ENCODE results near the gene AQP12B.

The AQP12B gene

DNA sequence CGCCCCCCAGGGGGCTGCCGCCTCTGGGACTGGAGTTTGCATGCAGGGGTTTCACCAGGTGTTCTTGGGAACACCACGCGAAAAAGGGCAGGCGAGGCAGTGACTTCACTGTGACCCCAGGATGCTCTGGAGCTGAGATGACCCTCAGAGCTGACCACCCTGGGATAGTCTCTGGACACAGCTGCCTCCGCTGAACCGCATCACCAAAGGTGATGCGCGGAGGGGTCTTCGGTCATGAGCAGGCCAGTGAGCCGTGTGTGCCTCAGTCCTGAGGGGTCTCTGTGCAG, 39.9 kb downstream of the AQP12B start:
- H3K27ac ChIP-seq (ENCODE audit: low read length), result no peak overlapping the region
- H3K4me2 ChIP-seq (ENCODE audit: low read depth, low read length), result no peak overlapping the region
- no peaks in the 10 kb centered on the region for H3K9me2 ChIP-seq (replicated peaks; ENCODE audit: insufficient read depth, low read length)
- H2AFZ ChIP-seq (ENCODE audit: low read length), result no peak overlapping the region
- no peaks in the 10 kb centered on the region for H3K4me1 ChIP-seq (ENCODE audit: low read length)
- H3K27me3 ChIP-seq (replicated peaks; ENCODE audit: insufficient read depth, low read length), result peaks cover 17% of the 10 kb centered on the region
- no peak overlapping the region for H3K4me3 ChIP-seq (ENCODE audit: low read length)
- no peaks in the 10 kb centered on the region for H3K79me2 ChIP-seq (ENCODE audit: low read length)
- H3K9me3 ChIP-seq (replicated peaks; ENCODE audit: insufficient read depth, low read length), result no peaks in the 10 kb centered on the region
- H3K36me3 ChIP-seq (replicated peaks; ENCODE audit: insufficient read depth, low read length), result no peaks in the 10 kb centered on the region
- H3K9ac ChIP-seq (ENCODE audit: low read length), result no peak overlapping the region
- no peaks in the 10 kb centered on the region for H4K20me1 ChIP-seq (ENCODE audit: insufficient read depth, low read length)
- H3F3A ChIP-seq (ENCODE audit: insufficient read depth, low read length), result no peaks in the 10 kb centered on the region
- DNase-seq, result no peak
- no peak for TF ChIP-seq EZH2phosphoT487 (IDR thresholded peaks at IDR 0.05; ENCODE audit: low read length)
- TF ChIP-seq, protein P1, sequence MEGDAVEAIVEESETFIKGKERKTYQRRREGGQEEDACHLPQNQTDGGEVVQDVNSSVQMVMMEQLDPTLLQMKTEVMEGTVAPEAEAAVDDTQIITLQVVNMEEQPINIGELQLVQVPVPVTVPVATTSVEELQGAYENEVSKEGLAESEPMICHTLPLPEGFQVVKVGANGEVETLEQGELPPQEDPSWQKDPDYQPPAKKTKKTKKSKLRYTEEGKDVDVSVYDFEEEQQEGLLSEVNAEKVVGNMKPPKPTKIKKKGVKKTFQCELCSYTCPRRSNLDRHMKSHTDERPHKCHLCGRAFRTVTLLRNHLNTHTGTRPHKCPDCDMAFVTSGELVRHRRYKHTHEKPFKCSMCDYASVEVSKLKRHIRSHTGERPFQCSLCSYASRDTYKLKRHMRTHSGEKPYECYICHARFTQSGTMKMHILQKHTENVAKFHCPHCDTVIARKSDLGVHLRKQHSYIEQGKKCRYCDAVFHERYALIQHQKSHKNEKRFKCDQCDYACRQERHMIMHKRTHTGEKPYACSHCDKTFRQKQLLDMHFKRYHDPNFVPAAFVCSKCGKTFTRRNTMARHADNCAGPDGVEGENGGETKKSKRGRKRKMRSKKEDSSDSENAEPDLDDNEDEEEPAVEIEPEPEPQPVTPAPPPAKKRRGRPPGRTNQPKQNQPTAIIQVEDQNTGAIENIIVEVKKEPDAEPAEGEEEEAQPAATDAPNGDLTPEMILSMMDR (IDR thresholded peaks at IDR 0.05; ENCODE audit: low read length), result no peak
- no peak for TF ChIP-seq EZH2 (optimal IDR thresholded peaks at IDR 0.05; ENCODE audit: low read depth, low read length)

DNA sequence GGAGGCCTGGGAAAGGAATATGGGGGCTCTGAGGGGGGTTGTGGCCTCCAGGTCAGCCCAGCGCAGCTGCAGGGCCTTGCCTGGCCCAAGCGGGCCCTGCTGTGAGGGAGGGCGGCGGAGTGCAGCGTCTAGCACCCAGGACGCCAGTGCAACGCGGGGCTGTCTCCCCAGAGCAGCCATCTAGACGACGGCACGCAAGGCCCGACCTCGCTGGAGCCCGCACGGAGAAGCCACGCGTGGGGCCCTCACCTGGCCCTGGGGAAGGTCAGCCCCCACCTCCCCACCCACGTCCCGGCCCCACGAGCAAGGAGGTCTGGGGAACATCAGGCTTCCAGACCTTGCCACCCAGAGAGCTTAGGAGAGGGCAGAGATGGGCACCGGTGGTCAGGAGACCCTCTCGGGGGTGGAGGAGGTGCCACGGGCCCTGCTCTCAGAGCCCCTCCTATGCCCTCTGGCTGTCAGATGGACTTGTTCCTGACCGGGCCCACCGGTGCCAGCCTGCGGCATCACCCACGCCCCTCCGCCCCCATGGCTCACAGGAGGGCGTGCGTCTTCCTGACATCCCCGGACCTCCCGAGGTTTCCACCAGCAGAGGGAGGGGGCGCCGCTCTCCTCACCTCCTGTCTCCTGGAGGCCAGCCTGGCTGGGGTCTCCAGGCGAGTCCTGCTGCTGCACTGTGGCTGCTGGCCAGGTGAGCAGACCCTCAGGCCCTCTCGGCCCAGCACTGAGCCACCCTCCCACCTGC, 40.5 kb downstream of the AQP12B start:
- no peaks in the 10 kb centered on the region for H3K4me1 ChIP-seq (ENCODE audit: low read length)
- H3K4me2 ChIP-seq (ENCODE audit: low read depth, low read length), result no peak overlapping the region
- H2AFZ ChIP-seq (ENCODE audit: low read length), result no peak overlapping the region
- TF ChIP-seq EZH2 (optimal IDR thresholded peaks at IDR 0.05; ENCODE audit: low read depth, low read length) (no peak), EZH2phosphoT487 (IDR thresholded peaks at IDR 0.05; ENCODE audit: low read length) (no peak)
- TF ChIP-seq, protein P1 (IDR thresholded peaks at IDR 0.05; ENCODE audit: low read length), result no peak
- H3K9ac ChIP-seq (ENCODE audit: low read length), result no peak overlapping the region
- H3K27me3 ChIP-seq (replicated peaks; ENCODE audit: insufficient read depth, low read length), result peaks cover 17% of the 10 kb centered on the region
- H4K20me1 ChIP-seq (ENCODE audit: insufficient read depth, low read length), result no peaks in the 10 kb centered on the region
- no peak for DNase-seq
- no peak overlapping the region for H3K27ac ChIP-seq (ENCODE audit: low read length)
- H3K36me3 ChIP-seq (replicated peaks; ENCODE audit: insufficient read depth, low read length), result no peaks in the 10 kb centered on the region
- no peaks in the 10 kb centered on the region for H3K9me3 ChIP-seq (replicated peaks; ENCODE audit: insufficient read depth, low read length)
- H3K79me2 ChIP-seq (ENCODE audit: low read length), result no peaks in the 10 kb centered on the region
- H3K9me2 ChIP-seq (replicated peaks; ENCODE audit: insufficient read depth, low read length), result no peaks in the 10 kb centered on the region
- no peak overlapping the region for H3K4me3 ChIP-seq (ENCODE audit: low read length)
- H3F3A ChIP-seq (ENCODE audit: insufficient read depth, low read length), result no peaks in the 10 kb centered on the region

DNA sequence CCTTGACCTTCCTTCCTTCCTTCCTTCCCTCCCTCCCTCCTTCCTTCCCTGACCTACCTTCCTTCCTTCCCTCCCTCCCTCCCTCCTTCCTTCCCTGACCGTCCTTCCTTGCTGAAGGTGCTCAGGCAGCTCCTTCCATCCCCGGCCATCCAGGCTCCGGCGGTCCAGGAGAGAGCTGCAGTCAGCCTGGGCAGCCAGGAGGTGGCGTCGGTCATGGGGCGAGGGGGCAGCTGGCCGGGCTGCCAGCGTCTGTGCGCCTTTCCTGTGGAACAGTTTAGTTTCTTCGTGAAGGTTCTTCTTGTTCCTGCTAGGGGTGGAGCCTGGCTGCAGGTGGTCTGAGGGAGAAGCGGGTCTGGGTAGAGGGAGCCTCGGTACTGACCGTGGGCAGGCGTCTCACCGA, 41.7 kb downstream of the AQP12B start:
- no peaks in the 10 kb centered on the region for H3K4me1 ChIP-seq (ENCODE audit: low read length)
- peaks cover 9% of the 10 kb centered on the region for H3K27me3 ChIP-seq (replicated peaks; ENCODE audit: insufficient read depth, low read length)
- no peak overlapping the region for H3K4me2 ChIP-seq (ENCODE audit: low read depth, low read length)
- no peak for DNase-seq
- no peak overlapping the region for H2AFZ ChIP-seq (ENCODE audit: low read length)
- no peaks in the 10 kb centered on the region for H3K9me3 ChIP-seq (replicated peaks; ENCODE audit: insufficient read depth, low read length)
- no peaks in the 10 kb centered on the region for H3F3A ChIP-seq (ENCODE audit: insufficient read depth, low read length)
- no peak for TF ChIP-seq EZH2phosphoT487 (IDR thresholded peaks at IDR 0.05; ENCODE audit: low read length)
- TF ChIP-seq, protein P1 (IDR thresholded peaks at IDR 0.05; ENCODE audit: low read length), result no peak
- TF ChIP-seq EZH2 (optimal IDR thresholded peaks at IDR 0.05; ENCODE audit: low read depth, low read length), result no peak
- H3K27ac ChIP-seq (ENCODE audit: low read length), result no peak overlapping the region
- no peaks in the 10 kb centered on the region for H3K79me2 ChIP-seq (ENCODE audit: low read length)
- H3K9ac ChIP-seq (ENCODE audit: low read length), result no peak overlapping the region
- H3K36me3 ChIP-seq (replicated peaks; ENCODE audit: insufficient read depth, low read length), result no peaks in the 10 kb centered on the region
- H3K4me3 ChIP-seq (ENCODE audit: low read length), result no peak overlapping the region
- no peaks in the 10 kb centered on the region for H4K20me1 ChIP-seq (ENCODE audit: insufficient read depth, low read length)
- H3K9me2 ChIP-seq (replicated peaks; ENCODE audit: insufficient read depth, low read length), result no peaks in the 10 kb centered on the region

Data from MM.1S (cell line).